KOPT-K1 (cell line): ENCODE measurements around the gene KCNQ5.

Source experiments
- H3K27ac ChIP-seq: fragments of 200-600 bp; sonication (generic); 2 replicates; pipeline ENCODE4 v1.5.1; 2016; ENCODE audit warnings: antibody characterized with exemption, mild to moderate bottlenecking, low read depth, low read length; ENCODE audit not compliant: poor library complexity, severe bottlenecking
- H3K36me3 ChIP-seq: fragments of 200-600 bp; sonication (generic); 2 replicates; pipeline ENCODE4 v1.5.1; 2017; ENCODE audit warnings: antibody characterized with exemption, mild to moderate bottlenecking, low read length, moderate library complexity; ENCODE audit not compliant: insufficient read depth
- H3K9me3 ChIP-seq: fragments of 200-600 bp; sonication (generic); 2 replicates; pipeline ENCODE4 v1.5.1; 2017; ENCODE audit warnings: antibody characterized with exemption, low read length, mild to moderate bottlenecking; ENCODE audit not compliant: insufficient read depth, poor library complexity, severe bottlenecking

KCNQ5 gene

GRCh38 chr6:72813807-72814596, 192.1 kb downstream of the KCNQ5 start:
- H3K36me3 ChIP-seq: no peaks in the 10 kb centered on the region
- no peak overlapping the region for H3K27ac ChIP-seq
- H3K9me3 ChIP-seq: no peaks in the 10 kb centered on the region

- Histone ChIP-seq H3K9me3 (no peaks in the 10 kb centered on the region), H3K36me3 (no peaks in the 10 kb centered on the region), H3K27ac (no peak overlapping the region)
Measured at GRCh38 chr6:72816022-72816421, 194.2 kb downstream of the KCNQ5 start.

GRCh38 chr6:72817208-72817607, 195.3 kb downstream of the KCNQ5 start:
- no peak overlapping the region for H3K27ac ChIP-seq
- H3K9me3 ChIP-seq: no peaks in the 10 kb centered on the region
- H3K36me3 ChIP-seq: no peaks in the 10 kb centered on the region

- Histone ChIP-seq H3K9me3 (no peaks in the 10 kb centered on the region), H3K36me3 (no peaks in the 10 kb centered on the region), H3K27ac (no peak overlapping the region)
Measured at GRCh38 chr6:72819609-72820008, 197.7 kb downstream of the KCNQ5 start.

- Histone ChIP-seq H3K36me3 (no peaks in the 10 kb centered on the region), H3K9me3 (no peaks in the 10 kb centered on the region), H3K27ac (no peak overlapping the region)
Measured at GRCh38 chr6:72820153-72820552, 198.3 kb downstream of the KCNQ5 start.

- Histone ChIP-seq H3K27ac (no peak overlapping the region), H3K36me3 (no peaks in the 10 kb centered on the region), H3K9me3 (no peaks in the 10 kb centered on the region)
Measured at GRCh38 chr6:72820906-72821305, 199.0 kb downstream of the KCNQ5 start.

GRCh38 chr6:72822023-72822422, 200.2 kb downstream of the KCNQ5 start:
- Histone ChIP-seq H3K27ac (no peak overlapping the region), H3K36me3 (no peaks in the 10 kb centered on the region)

GRCh38 chr6:72822691-72823090, 200.8 kb downstream of the KCNQ5 start:
- Histone ChIP-seq H3K27ac (no peak overlapping the region), H3K36me3 (no peaks in the 10 kb centered on the region), H3K9me3 (no peaks in the 10 kb centered on the region)

More at GRCh38 chr6:72822023-72822422, 200.2 kb downstream of the KCNQ5 start:
- no peaks in the 10 kb centered on the region for H3K9me3 ChIP-seq

- Histone ChIP-seq H3K9me3 (no peaks in the 10 kb centered on the region), H3K27ac (no peak overlapping the region), H3K36me3 (no peaks in the 10 kb centered on the region)
Measured at GRCh38 chr6:72824833-72825232, 203.0 kb downstream of the KCNQ5 start.

GRCh38 chr6:72825315-72825911, 203.5 kb downstream of the KCNQ5 start:
- Histone ChIP-seq H3K27ac (no peak overlapping the region), H3K36me3 (no peaks in the 10 kb centered on the region), H3K9me3 (no peaks in the 10 kb centered on the region)

GRCh38 chr6:72826037-72826436, 204.2 kb downstream of the KCNQ5 start:
- Histone ChIP-seq H3K27ac (no peak overlapping the region), H3K9me3 (no peaks in the 10 kb centered on the region), H3K36me3 (no peaks in the 10 kb centered on the region)

- Histone ChIP-seq H3K27ac (no peak overlapping the region), H3K9me3 (no peaks in the 10 kb centered on the region), H3K36me3 (no peaks in the 10 kb centered on the region)
Measured at GRCh38 chr6:72826744-72827438, 205.0 kb downstream of the KCNQ5 start.

- no peak overlapping the region for H3K27ac ChIP-seq
- no peaks in the 10 kb centered on the region for H3K36me3 ChIP-seq
- no peaks in the 10 kb centered on the region for H3K9me3 ChIP-seq
Measured at GRCh38 chr6:72828904-72829303, 207.0 kb downstream of the KCNQ5 start.

GRCh38 chr6:72832271-72832670, 210.4 kb downstream of the KCNQ5 start:
- no peak overlapping the region for H3K27ac ChIP-seq
- H3K9me3 ChIP-seq: no peaks in the 10 kb centered on the region
- no peaks in the 10 kb centered on the region for H3K36me3 ChIP-seq

- Histone ChIP-seq H3K9me3 (no peaks in the 10 kb centered on the region), H3K36me3 (no peaks in the 10 kb centered on the region), H3K27ac (no peak overlapping the region)
Measured at GRCh38 chr6:72835749-72836148, 213.9 kb downstream of the KCNQ5 start.
